Activated CD8-positive, alpha-beta memory T cell treated with anti-CD3 and anti-CD28 coated beads, Interleukin-2, amount 50 U/mL, for 1 hour (primary cell): ENCODE measurements around the gene PTPRJ.
"Not testable (repeated sequence)": the region's sequence is repeated elsewhere in the genome, so short reads cannot be mapped to it uniquely, and the experiment has no call there.

Experiments used
- DNase-seq: peaks from one replicate; pipeline ENCODE4 v3.0.0-alpha.2; 2020; ENCODE audit errors: extremely low read depth

The PTPRJ gene

DNA sequence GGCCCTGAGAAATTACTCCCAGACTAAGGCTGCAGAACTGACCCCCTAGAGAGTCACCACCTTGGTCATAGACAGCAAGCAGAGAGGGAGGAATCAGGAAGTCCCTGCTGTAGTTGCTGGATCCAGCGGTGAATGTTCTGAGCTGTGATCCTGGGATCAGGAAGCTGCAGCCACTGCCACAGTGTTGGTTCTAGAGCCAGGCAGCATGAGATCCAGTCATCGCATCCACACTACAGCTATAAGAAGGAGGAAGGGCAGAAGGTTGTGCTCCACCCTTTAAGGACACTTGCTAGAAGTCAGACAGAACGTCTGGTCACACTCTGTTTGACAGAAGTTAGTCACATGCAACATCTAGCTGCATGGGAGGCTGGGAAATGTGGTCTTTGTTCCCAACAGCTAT, 131.5 kb downstream of the PTPRJ start:
- DNase-seq: no peak

DNA sequence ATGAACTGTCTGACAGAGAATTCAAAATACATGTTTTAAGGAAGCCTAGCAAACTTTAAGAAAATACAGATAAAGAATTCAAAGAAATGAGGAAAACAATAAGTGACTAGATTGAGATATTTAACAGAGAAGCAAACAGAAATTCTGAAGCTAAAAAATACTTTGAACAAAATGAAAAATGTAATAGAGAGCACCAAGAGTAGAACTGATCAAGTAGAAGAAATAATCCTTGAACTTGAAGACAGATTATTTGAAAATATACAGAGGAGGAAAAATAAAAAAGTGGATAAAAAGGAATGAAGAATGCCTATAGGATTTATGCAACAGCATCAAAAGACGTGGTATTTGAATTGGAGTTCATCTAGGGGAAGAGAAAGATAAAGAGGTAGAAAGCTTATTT, 134.4 kb downstream of the PTPRJ start:
- no peak for DNase-seq

DNA sequence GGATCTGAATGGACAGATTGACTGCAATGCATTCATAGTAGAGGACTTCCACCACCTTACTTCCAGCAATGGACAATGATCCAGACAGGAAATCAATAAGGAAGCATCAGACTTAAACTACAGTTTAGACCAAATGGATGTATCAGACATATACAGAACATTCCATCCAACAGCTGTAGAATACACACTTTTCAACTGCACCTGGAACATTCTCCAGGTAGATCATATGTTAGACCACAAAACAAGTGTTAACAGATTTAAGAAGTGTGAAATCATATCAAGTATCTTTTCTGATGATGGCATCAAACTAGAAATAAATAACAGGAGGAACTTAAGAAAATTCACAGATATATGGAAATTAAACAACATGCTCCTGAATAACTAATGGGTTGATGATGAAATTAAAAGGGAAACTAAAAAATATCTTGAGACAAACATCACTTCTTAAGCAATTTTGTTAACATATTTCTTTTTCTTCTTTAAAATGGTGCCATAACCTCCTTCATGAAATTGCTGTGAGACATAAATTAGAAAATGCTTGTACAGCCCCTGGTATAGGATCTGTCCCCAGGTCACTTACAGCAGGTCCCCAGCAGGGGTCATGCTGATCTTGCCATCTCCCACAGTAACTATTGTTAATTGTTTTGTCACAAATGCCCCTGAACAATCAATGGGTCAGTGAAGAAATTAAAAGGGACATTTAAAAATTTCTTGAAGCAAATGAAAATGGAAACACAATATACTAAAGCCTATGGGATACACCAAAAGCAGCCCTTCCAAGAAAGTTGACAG, 136.3 kb downstream of the PTPRJ start:
- no peak for DNase-seq

DNA sequence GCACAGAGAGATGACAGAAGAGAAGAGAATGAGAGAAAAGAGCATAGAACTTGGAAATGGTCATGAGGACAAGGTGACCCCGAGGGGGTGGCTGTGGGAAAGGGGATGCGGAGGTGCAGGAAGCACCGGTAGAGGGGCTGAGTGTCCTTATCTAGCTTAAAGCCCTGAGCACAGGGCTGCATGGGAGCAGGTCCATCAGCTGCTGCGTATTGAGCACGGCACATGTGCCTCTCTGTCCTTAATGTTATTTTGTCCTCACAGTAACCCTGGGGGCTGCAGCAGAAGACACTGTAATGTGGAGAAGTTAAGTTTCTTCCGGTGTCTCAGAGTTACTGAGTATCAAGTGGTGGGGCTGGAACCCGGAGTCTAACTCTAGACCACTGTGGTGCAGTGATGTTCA, 141.9 kb downstream of the PTPRJ start:
- no peak for DNase-seq

DNA sequence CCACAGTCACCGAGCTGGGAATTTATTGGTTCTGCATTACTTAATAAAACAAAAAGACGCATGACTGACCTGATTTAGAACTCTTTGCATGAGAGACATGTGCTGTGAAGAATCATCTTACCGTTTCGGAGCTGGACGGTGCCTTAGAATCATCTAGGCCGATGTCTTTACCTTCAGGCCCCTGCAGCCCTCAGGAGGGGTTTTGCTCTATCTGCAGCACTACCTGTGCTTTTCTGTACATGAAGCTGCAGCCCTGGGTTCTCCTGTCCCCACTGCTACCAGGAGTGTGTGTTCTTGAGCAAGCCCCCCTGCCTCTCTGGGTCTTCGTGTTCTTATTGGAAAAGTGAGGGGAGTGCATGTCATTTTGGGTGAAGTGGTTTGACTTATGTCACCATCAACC, 142.3 kb downstream of the PTPRJ start:
- DNase-seq: no peak

DNA sequence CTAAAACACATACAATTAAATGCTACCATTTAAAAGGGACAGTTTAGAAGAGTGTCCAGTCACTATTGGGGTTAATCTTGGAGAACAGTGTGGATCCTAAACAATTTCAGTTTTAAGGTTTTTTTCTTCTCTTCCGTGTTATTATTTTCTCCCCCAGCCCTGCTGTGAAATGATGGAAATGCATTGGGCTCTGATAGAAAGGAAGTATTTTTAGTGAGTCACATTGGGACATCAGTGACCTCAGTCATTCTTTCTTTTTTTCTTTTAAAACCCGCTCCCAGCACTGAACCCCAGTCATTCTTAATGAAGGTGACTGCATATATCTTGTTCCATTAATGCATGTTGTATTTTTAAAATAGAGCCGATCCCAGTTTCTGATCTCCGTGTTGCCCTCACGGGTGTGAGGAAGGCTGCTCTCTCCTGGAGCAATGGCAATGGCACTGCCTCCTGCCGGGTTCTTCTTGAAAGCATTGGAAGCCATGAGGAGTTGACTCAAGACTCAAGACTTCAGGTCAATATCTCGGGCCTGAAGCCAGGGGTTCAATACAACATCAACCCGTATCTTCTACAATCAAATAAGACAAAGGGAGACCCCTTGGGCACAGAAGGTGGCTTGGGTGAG, 143.0 kb downstream of the PTPRJ start:
- no peak for DNase-seq

DNA sequence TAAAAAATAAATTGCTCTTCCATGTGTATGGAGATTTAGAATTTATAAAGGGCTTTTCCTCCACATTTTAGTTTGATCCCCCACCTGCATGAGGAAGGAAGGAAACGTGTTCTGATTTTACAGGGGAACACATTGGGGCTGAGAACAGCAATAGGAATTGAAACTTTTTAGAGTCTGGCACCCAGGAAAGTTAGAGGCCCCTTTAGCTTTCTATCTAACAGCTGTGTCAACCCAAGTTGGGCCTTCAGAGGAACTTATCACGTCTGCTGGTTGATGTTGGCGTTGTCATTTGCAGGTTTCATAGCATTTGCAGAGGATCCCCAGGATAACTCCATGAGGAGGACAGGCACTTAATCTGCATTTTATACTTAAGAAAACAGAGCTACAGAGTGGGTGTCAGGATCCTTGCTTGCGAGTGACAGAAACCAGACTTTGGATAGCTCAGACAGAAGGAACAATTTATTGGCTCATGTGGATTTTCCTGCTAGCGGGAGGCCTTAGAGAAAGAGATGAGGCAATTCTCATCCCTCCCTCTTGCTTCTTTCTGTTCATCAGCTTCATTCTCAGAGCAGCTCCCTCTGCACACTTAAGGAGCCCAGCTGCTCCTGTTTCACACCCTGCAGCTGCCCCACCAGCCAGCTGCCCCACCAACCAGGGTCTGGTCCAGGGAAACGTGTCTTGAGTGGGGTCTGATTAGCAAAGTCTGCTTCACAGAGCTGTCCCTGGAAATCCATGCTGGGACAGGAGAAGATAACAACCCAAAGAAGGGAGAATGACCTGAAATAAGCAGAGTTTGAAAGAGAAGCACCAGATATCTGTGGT, 143.8 kb downstream of the PTPRJ start:
- DNase-seq: no peak

DNA sequence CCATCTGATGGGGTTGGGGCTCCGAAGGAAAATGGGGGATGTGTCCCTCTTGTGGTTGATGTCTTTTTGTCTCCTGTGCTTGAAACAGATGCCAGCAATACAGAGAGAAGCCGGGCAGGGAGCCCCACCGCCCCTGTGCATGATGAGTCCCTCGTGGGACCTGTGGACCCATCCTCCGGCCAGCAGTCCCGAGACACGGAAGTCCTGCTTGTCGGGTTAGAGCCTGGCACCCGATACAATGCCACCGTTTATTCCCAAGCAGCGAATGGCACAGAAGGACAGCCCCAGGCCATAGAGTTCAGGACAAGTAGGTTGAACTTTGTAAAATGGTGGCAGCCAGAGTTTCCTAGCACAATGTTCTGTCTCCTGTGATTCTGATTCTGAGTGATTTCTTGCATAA, 144.5 kb downstream of the PTPRJ start:
- DNase-seq: no peak

DNA sequence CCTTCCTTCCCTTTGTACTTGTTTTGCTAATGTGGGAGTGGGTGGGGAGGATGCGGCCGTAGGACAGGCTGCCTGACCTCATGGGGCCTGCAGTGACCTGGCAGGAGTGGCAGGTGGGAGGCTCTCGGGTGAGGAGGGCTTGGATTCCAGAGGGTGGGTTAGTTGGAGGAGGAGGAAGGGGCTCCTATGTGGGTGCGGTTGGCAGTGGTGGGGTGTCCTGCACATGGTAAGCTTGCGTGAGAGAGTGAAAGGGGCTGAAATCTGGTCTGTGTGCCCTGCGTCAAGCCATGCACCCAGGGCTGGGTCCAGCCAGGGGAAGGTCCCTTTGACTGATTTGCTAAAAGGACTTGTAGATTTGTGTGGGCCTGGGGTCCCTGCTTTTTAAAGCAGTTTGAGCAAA, 145.5 kb downstream of the PTPRJ start:
- no peak for DNase-seq

DNA sequence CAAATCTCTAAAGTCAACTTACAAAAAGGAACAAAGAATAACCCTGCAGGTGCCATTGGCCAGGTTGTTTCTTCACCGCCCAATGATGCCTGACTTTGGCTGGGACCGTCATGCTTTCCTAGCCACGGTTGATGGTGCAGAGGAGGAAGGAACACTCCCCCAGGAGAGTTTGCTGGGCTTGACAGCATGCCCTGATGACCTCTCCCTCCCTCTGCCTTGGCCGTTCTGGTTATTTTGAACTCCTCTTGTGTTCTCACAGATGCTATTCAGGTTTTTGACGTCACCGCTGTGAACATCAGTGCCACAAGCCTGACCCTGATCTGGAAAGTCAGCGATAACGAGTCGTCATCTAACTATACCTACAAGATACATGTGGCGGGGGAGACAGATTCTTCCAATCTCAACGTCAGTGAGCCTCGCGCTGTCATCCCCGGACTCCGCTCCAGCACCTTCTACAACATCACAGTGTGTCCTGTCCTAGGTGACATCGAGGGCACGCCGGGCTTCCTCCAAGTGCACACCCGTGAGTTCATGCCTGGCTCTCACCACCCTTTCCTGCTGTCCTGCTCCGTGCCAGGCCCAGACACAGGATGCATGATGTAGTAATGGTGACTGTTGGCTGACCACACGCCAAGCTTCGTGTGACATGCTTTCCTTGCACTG, 147.3 kb downstream of the PTPRJ start:
- DNase-seq: no peak

DNA sequence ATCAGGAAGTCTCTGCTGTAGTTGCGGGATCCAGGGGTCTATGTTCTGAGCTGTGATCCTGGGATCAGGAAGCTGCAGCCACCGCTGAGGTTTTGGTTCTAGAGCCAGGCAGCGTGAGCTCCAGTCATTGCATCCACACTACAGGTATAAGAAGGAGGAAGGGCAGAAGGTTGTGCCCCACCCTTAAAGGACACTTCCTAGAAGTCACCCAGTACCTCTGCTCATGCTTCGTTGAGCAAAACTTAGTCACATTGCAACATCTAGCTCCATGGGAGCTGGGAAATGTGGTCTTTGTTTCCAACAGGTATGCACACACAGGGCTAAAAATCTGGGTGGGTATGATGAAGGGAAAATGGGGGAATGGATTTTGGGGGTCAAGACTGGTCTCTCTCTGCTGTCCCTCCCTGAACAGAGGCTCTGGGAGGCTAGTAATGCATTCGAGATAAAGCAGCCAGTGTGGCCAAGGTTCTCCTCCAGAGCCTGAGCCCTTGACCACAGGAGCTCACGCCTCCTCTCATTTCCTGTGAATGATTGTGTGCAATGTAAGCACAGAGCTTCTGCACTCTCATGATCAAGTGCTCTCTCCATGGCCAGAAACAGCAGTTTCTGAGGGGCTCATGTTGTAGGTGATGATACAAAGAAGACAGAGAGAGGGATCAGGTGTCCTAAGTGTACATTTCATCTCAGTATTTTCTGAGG, 149.5 kb downstream of the PTPRJ start:
- no peak for DNase-seq

DNA sequence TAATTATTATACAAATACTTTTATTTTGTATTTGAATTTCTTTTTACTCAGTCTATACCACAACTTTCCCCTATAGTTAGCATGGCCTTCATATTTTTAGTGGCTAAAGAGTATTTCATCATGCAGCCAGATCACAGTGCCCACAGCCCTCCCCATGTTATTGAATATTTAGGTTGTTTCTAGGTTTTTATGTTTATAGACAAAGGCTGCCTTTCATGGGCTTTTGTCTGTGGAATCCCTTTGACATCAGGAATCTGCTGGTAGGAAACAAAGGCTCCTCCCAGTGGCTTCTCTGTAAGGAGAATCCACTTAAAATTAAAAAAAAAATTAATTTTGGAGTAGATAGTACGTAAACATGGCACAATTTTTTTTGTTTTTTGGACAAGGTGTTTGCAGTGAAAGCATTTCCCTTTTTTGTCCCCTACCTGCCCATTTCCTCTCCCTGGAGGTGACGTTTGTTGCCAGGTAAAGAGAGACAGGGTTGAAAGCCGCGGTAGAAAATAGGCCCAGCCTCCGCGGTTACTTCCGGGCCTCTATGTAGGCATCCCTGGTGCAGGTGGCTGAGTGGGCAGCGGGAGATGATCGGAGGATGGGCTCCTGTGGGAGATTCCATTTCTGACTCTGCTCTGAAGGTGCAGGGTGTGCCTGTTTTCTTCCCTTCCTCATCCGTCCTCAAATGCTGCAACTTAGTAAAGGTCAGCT, 154.0 kb downstream of the PTPRJ start:
- no peak for DNase-seq

DNA sequence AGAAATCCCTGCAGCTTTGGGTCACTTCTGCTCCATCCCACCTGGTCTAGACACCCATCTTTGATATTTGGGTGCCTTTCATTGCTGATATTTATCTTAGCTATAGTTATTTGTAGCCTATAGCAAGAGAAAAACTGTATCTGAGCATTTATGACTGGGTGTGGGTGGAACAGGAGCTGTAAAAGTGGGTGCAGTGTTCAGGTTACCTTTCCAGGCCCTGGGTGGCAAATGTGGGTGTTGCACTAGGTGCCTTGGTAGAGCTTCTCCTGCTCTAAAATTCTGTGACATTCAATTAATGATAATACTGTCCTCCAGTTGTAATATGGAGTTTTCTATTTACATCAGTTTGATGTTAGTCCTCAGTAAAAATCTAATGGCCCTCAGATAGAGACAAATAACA, 157.9 kb downstream of the PTPRJ start:
- DNase-seq: no peak

DNA sequence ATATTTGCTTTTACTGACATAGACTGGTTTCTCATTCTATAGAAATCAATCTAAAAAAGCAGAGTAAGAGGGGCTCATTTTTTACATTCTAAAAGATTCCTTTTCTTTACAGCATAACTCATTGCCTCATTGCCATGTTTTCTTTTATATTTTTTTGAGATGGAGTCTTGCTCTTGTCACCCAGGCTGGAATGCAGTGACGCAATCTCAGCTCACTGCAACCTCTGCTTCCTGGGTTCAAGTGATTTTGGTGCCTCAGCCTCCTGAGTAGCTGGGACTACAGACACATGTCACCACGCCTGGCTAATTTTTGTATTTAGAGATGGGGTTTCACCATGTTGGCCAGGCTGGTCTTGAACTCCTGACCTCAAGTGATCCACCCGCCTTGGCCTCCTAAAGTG, 159.5 kb downstream of the PTPRJ start:
- DNase-seq: not testable (repeated sequence)

DNA sequence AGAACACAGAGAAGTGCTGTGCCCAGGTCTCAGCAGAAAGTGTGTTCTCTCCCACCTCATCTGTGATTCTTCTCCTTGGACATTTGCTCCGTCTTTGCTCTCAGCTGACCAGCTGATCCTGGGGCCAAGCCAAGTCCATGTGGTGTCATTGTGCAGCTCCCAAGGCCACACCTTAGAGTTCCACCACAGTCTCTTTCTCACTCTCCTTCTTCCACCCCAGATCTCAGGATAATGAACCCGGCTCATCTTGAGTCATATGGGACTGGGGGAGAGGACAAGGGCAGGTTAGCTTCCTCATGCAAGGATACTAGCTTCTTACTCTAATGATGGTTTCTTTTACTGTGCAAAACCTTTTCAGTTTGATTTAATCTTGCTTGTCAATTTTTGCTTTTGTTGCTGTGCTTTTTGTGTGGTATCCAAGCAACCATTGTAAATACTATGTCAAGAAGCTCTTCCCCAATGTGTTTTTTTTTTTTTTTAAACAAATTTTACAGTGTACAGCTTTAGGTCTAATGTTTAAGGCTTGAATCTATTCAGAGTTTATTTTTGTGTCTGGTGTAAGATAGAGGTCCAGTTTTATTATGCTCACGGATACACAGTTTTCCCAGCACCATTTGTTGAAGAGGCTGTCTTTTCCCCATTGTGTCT, 161.2 kb downstream of the PTPRJ start:
- DNase-seq: no peak

DNA sequence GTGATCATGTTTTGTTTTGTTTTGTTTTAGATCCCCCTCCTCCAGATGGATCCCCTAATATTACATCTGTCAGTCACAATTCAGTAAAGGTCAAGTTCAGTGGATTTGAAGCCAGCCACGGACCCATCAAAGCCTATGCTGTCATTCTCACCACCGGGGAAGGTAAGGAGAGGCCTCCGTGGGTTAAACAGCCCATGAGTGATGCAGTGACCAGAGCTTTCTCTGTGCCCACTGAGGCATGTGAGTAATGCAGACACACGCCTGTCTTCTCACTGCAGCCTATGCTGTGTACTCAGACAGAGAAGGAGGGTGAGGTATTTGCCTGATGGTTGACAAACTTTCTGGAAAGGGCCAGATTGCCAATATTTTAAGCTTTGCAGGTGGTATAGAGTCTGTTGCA, 162.5 kb downstream of the PTPRJ start:
- no peak for DNase-seq

DNA sequence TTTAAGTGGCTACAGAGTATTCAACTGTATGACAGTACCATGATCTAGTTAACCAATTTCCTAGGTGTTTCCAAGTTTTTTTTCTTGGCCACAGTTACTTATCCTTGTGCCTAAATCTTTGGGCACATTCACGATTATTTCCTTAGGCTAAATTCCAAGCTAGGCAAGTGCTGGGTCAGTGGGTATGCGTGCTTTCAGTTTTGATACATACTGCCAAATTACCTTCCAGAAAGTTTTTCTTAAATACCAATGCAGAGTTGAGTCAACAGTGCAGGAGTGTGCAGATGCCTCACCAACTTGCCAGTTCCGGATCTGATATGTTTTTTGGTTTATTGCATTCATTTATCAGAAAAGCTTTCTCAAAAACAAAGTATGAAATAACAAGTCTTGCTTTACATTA, 168.4 kb downstream of the PTPRJ start:
- no peak for DNase-seq

DNA sequence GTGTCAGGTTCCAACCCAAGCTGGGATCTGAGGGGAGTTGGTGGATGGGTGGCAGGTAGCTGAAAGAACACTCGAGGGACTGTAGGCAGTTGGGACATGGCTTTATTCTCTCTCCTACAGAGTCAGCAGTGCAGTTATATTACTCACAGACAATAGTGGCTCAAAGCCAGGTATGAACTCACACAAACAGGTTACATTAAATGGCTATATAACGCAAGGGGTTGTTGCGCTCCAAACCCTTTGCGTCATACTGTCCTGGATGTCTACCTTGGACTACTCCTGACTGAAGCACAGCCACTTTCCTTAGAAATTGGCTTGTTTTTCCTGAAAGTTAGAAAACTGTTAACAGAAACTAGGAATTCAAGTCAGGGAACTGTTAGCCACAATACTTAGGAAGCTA, 169.9 kb downstream of the PTPRJ start:
- DNase-seq: no peak

DNA sequence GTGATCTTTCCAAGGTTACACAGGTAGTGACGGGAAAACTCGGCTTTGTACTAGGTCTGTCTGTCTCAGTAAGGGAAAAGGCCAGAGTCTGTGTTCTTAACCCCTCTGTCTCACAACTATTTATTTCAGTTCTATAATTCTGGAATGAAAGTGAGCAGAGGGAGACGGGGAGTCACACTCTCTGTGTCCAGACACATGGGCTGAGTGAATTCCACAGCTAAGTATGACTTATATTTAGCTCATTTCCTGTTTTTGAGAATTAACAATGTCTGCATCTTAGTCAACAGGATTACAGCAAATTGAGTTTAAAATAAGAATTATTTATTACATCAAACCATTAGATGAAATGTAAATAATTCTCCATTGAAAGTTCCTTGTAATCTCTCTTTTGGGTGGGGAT, 173.8 kb downstream of the PTPRJ start:
- DNase-seq: no peak
